HK-2 (cell line): Measurements from ENCODE around the gene RAVER2.
"Not testable (repeated sequence)": the region's sequence is repeated elsewhere in the genome, so short reads cannot be mapped to it uniquely, and the experiment has no call there.

Experiments
- DNase-seq: peaks from one replicate; pipeline ENCODE4 v3.0.0-alpha.2; 2018; ENCODE audit not compliant: unreplicated experiment

RAVER2 gene, protein sequence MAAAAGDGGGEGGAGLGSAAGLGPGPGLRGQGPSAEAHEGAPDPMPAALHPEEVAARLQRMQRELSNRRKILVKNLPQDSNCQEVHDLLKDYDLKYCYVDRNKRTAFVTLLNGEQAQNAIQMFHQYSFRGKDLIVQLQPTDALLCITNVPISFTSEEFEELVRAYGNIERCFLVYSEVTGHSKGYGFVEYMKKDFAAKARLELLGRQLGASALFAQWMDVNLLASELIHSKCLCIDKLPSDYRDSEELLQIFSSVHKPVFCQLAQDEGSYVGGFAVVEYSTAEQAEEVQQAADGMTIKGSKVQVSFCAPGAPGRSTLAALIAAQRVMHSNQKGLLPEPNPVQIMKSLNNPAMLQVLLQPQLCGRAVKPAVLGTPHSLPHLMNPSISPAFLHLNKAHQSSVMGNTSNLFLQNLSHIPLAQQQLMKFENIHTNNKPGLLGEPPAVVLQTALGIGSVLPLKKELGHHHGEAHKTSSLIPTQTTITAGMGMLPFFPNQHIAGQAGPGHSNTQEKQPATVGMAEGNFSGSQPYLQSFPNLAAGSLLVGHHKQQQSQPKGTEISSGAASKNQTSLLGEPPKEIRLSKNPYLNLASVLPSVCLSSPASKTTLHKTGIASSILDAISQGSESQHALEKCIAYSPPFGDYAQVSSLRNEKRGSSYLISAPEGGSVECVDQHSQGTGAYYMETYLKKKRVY

DNA sequence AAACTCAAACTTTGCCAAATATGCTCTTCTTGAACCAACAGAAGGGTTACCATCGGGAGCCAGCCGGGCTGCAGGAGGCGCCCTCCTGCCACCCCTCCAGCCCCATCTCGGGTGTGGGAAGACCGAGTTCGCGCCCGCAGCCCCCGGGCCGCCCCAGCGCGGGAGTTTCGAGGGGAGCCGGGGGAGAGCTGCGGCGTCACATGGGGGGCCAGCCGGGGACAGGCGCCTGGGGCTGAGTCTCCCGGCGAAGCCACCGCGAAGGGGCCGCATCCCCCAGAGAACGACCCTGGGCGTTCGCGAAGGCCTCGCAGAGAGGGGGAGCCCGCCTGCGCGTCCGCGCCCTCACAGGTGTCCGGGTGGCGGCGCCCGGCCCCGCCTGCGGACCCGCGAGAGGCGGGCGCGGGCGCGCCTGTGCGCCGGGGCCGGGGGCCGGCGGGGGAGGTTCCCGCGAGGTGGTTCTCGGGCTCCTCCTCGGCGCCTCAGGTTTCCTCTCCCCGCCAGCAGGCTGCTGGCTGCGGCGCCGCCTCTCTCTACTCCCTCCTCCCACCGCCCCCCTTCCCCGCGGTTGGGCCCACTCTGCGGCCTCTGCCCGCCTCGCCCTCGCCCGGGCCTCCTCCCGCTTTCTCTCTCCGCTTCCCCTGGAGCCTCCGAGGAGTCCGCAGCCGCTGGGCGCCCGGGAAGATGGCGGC lies at the start of gene RAVER2:
TSS of gene RAVER2 (plus strand) at position 584 of the 689 bp plus-strand sequence. CDS start at position 682, 98 bp downstream.
- DNase-seq, result peak; percentile 81

DNA sequence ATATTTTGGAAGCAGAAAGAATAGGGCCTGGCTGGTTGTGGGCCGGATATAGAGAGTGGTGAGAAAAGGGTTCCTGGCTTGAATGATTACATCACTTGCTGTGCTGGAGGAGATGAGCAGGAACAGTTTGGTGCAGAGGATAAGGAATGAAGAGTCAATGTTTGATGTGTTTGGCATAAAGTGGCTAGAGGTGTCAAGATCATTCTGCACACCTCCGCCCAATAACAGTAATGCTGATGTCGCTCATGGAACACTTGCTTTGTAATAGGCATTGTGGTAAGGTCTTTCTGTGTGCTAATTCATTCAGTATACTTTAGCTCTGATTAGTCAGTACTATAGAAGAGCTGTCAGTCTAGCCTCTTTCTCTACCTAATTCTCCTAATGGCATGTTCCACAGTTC lies 48.0 kb upstream of the RAVER2 start:
- no peak for DNase-seq

DNA sequence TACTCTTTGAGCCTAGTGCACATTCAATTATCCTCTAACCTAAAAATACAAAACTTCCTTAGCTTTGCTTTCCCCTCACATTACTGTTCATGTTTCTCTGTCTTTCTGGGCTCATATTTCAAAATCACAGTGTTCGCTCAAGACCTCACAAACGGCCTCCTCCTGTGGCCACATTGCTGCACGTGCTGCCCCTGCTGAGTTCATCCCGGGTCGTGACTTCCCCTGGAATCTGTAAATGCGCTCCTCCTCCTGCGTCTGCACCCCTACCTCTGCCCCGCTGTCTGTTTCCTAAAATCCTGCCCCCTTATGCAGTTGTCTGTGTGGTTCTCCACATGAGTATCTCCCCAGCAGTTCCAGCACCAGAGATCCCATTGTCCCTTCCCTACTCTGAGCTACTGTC lies 45.5 kb upstream of the RAVER2 start:
- DNase-seq, result no peak

DNA sequence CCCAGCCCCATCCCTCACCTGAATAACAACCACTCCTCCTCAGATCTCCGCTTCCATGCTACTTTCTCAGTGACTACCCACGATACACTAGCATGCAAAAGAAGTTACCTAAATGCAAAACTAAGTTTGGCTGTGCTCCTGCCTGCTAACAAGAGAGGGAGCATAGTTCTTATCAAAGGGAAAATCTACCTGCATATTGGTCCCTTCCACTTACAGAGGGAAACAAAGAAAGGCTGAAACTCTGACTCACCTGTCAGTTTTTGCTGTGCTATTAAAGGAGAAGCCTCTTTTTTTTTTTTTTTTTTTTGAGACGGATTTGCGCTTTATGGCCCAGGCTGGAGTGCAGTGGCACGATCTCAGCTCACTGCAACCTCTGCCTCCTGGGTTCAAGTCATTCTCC lies 43.8 kb upstream of the RAVER2 start:
- DNase-seq, result no peak

DNA sequence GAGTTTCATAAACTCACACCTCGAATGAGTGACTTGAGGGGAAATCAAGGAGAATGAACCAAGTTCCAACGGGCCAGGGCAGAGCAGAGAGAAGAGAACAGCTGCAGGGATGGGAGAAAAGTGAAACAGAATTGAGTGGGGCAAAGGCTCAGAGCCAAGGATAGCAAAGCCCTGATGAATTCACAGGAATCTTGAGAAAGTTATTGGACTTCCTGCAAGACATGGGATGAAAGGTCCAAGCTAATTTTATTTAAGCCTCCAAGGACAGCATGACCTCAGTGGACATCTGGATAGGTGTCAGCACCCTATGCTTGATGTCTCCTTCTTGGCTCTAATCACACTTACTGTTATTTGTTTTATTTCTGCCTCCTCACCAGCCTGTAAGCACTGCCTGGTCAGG lies 43.0 kb upstream of the RAVER2 start:
- DNase-seq, result no peak

DNA sequence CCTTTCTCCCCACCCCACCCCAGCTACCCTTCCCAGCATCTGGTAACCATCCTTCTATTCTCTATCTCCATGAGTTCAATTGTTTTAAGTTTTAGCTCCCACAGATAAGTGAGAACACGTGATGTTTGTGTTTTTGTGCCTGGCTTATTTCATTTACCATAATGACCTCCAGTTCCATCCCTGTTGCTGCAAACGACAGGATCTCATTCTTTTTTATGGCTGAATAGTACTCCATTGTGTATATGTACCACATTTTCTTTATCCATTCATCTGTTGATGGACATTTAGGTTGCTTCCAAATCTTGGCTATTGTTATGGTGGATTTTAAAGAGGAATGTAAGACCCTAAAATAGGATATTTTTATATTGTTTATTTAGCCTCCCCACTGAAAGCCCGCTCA lies 42.2 kb upstream of the RAVER2 start:
- DNase-seq, result not testable (repeated sequence)

DNA sequence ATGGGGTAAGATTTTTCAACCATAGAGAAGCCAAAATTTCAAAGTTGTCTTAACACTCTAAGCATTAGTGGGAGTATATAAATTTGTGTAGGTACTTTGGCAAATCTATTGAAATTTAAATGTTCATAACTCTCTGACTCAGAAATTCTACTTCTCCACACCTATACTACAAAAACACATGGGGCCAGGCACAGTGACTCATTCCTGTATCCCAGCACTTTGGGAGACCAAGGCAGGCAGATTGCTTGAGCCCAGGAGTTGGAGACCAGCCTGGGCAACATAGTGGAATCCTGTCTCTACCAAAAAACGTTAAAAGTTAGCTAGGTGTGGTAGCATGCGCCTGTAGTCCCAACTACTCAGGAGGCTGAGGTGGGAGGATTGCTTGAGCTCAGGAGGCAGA lies 41.3 kb upstream of the RAVER2 start:
- DNase-seq, result no peak

DNA sequence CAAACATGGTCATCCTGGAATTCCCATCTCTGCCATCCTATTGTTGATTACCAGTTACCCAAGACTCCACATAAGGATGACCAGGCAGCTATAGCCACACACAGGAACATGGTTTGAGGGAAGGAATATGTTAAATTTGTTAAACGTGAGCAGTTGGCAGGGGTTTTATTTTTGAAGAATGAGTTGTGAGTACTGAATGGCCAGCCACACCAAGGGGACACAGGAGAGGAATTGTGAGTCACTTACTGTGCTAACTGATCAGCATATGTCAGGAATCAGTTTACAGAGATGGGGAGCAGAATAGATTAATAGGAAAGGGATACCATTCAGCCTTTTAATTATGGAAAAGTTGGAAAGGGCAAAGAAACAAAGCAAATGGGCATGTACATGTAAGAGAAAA lies 39.3 kb upstream of the RAVER2 start:
- no peak for DNase-seq

DNA sequence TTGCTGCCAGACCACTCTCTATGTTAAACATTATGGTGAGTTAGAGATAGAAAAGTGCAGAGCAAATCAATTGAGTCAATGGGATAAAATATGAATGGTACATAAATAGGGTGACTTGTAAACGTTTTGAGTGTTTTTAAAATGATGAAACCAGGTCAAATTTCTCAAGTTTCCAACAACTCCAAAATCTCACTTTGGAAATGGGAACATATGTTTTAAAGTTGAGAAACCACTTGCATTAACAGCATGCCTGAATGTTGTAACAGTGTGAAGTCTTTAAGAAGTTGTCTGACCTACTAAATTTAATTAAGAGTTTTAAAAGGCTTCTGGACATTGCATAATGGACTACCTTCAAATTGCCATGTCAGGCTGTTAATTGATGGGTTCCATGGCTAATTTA lies 33.6 kb upstream of the RAVER2 start:
- DNase-seq, result no peak

DNA sequence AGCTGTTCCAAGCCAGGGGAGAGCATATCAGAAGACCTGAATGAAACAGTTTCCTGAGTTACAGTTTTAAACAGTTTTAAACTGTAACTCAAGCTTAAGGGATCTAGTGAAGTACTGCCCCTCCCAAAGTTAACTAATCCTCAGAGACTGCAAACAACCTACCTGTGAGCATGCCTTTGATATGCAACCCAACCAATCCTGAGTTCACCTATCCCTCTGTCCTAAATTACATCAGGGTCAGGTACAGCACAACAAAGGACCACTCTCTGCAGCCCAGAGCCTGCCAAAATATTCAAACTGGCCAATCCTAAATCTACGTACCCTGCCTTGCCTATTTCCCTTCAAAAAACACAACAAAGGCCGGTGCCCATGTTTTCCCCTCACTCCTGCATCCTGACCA lies 32.8 kb upstream of the RAVER2 start:
- DNase-seq, result no peak

DNA sequence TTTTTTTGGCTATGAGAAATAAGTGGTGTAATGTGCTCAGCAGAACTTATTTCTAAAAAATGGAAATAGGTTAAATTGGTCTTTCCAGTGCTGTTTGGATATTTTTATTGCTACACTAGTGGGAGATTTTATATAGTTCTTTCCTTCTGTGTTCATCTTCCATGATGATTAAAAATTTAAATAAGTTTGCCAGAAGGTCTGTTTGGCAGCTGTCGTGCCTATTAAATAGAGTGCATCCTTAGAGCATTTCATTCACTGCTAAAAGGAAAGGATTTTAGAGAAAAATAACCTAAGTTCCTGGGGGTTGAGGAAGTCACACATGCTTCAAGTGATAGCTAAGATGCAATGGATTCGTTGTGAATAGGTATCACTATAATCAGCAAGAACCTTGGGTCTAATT lies 29.7 kb upstream of the RAVER2 start:
- DNase-seq, result no peak

DNA sequence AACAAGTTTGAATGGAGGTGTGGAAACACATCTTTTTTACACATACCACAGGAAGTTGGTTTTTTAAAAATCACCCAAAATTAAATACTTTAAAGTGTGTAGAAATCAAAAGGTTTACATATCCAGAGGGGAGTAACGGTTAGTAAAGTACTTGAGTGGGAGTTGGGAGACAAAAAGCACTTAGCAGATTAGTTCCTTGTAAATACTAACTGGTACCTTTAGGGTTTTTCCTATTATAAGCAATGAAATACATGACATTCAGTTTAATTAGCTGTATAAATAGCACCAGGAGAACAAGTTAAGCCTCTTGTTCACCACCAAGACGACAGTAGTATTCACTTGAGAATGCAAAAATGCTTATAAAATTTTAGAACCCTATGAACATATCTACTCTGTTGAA lies 23.7 kb upstream of the RAVER2 start:
- no peak for DNase-seq

DNA sequence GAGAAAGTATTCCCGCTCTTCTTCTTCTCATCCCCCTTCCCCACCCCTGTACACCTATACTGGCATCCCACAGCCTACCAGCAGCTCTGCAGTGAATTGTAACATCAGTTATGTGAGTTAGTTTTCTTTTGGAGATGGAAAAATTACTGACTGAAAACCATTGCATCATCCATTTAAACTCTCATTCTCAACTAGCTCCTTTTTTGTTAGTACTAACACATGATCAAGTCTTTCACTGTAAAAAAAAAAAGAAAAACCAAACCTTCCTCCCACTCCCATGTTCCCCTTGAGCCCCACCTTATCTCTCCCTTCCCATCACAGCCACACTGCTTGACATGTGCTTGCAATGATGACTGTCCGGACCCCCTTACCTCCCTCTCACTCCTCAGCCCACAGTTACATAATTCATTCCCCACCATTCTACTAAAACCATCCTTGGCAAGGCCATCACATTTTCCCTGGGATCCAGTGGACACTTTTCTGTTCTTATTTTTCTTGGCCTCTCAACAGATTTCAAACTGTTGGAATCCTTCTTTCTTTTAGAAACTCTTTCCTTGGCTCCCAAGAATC lies 23.2 kb upstream of the RAVER2 start:
- DNase-seq, result no peak

DNA sequence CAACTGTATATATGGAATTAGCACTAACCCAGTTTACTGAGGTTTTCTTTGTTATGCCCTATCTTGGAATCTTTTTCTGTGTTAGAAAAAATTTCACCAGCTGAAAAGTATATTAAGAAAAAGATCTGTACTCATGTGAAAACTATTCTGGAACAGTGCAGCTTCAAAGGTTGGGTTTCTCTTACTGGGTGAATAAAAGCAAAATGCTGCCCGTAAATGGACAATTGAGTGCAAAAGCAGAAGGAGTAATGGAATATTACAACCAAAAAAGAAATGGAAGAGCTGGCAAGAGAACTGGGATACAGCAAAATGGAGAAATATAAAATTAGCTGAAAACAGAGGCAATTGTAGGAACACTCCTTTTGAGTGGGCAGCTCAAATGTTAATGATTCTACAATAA lies 17.0 kb upstream of the RAVER2 start:
- DNase-seq, result no peak

DNA sequence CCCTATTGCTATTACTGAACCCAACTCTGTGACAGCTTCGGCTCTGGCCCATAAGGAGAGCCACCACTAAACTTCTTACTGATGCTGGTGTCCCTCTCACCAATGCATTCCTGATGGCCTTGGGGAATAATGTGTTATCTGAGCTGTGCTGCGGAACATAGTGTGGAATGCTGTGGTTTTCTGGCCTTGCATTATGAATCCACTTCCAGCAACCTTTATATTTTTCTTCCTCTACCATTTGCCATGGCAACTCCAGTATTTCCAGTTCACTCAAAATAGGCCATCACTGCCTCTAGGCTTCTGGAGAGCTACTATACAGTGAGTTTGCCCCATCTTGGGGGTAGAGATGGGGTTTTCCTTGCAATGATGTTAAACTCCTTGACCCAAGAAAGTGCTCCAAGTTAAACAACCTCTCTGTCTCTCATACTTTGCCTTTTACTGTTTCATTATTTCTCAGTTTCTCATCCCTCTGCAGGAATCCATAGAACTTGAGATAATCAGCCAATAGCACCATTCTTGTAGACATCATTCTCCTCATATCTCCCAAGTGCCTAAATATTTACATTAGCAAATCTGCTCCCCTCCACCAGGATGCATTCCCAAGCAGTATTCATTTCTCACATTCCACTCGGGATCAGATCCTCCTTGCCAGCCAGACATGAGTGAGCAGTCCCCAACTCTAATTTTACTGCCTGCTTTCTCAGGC lies 11.1 kb upstream of the RAVER2 start:
- DNase-seq, result no peak

DNA sequence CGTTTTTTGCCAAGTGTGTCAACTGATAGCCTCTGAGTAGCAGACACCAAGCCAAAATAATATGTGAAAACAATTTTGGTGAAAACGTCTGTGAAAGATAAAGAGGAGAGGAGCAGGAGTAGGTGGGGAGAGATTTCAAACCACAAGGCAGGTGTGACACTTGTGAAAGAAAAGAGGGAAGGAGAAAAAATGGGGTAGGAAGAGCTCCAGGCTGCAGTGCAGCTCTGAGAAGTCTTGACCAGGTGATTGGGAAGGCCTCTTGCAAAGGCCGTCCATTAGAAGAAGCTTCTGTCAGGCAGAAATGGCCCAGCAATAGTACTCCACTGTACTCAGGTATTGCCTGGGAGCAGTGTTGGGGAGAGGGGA lies 10.6 kb upstream of the RAVER2 start:
- DNase-seq, result no peak

DNA sequence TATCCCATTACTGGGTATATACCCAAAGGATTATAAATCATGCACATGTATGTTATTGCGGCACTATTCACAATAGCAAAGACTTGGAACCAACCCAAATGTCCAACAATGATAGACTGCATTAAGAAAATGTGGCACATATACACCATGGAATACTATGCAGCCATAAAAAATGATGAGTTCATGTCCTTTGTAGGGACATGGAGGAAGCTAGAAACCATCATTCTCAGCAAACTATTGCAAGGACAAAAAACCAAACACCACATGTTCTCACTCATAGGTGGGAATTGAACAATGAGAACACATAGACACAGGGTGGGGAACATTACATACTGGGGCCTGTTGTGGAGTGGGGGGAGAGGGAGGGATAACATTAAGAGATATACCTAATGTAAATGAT lies 4.2 kb upstream of the RAVER2 start:
- not testable (repeated sequence) for DNase-seq

DNA sequence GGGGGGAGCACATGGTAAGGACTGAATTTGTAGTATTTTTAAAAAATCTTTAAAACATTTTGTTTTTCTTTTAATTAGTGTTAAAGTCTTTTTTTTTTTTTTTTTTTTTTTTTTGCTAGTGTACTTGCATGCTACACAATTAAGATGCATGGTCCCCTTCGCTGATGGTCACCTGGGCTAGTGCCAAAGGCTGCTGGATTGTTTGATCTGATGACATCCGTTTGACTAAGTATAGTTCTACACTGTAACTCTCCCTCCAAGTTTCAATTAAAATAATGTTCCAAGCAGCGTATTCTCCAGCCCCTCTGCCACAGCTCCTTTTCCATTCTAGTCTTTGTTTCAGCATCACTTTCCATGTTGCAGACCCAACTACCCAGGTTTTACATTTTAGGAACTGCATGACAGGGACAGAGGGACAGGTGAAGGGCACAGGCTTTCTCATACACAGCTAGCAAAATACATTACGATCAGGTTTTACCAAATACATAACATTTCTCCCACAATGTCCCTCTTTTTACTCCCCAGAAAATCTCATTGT lies 852 bp upstream of the RAVER2 start:
- DNase-seq, result no peak

DNA sequence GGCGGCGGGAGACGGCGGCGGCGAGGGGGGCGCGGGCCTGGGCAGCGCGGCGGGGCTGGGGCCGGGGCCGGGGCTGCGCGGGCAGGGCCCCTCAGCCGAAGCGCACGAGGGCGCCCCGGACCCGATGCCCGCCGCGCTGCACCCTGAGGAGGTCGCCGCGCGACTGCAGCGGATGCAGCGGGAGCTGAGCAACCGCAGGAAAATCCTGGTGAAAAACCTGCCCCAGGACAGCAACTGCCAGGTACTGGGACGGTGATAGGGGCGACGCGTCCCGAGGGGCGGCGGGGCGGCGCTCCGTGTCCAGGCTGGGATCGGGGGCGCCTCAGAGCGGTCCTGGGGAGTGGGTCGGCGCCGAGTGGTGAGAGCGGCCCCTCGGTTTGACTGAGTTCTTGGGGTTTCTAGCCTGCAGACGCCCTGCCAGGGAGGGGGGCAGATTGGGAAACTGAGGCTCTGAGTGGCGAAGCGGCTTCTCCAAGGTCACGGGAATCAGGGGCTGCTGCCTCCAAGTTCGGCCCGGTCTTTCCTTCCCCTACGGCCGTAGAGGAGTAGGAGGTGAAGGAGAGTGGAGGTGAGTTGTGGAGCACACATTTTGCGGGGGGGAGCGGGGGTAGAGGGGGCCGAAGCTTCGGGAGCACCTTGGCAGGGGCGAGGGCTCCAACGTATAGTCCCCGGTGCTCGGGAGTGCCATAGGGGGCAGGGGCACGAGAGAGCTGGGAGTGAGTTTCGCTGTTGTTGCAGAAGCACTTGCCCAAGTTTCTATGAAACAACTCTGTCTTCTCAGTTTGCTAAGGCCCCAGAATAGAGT lies 508 bp downstream of the RAVER2 start:
- peak; percentile 28 for DNase-seq

DNA sequence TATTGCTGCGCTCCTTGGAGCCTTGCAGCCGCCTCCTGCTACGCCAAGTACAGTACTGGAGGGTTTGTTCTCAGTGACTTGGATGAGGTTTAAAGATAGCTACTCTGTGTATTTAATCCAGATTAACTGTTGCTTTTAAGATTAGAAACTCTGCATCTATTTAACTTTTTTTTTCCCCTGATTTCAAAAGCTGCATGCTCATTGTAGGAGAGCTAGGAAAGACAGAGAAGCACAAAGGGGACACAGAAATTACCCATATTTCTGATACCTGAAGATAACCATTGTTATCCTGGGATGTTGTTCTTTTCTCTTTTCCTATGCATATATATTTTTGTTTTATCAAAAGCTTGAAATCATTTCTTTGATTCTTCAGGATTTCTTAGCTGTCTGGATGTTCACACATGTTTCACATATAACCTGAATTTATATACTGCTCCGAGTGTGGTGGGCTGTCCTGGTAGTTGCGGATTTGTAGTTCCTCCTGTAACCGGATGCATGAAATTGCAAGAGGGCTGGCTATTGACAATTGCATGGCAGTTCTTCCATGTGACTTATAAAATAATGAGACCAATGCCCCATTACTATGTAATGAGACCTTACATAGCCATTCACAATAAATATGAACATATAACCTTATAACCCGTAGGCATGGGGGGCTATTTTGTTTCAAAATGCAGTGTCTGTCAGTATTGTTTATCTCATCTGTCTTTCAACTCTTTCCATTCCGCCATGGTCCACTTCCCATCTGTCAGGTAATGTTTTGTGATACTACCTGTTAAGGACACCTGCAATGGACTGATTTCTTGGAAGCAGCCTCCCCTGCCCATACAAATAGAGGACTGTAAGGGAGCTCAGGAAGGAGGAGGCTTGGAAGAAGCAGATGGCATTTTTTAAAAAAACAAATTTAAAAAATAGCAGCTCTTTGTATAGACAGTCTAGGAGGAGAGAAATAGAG lies 1.4 kb downstream of the RAVER2 start:
- no peak for DNase-seq
